Head of caudate nucleus (tissue), 42 donors: ENCODE measurements around the gene PDLIM5.

ENCODE experiments used
- DNase-seq, 42 donors: peaks; one replicate each; pipeline versions ENCODE4 v3.0.0 to v3.0.0-alpha.2; 2020 to 2021; ENCODE audit warnings: mixed read lengths in 7 of 42
- intact Hi-C: fragments of 100-400 bp; cut with DNase I; formaldehyde crosslinking; loops from one replicate; pipeline ENCODE4 v1.15.0; 2022

PDLIM5 gene

GRCh38 chr4:94515365-94515764, 63.6 kb downstream of the PDLIM5 start:
- DNase-seq: no peak
- intact Hi-C loops: loop anchor here (1.0 kb wide), 1 partner anchor 12 kb away; no protein-coding TSS in a partner anchor

DNA sequence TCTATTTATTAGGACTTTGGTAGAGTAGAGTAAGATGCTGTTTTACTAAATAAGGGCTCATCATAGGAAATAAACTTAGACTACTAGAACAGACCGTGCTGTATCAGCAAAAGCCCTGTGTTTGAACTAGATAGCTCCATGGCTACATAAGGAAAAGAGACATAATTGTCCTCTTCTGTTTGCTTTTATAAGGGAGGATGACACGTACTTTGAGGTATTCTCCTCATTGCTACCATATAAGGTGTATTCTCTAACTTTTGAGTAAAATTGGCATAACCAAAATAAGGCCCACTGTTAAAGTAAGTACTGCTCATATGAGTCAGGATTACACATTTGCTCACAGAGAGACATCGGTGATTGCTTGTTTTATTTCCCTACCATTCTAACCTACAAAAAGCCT, 64.3 kb downstream of the PDLIM5 start:
- intact Hi-C loops: no loop called here
- DNase-seq: no peak

- intact Hi-C loops: no loop called here
- no peak for DNase-seq
Measured at GRCh38 chr4:94516999-94517398, 65.3 kb downstream of the PDLIM5 start.

GRCh38 chr4:94517492-94517891, 65.8 kb downstream of the PDLIM5 start:
- intact Hi-C loops: no loop called here
- DNase-seq: no peak

- intact Hi-C loops: no loop called here
- no peak for DNase-seq
Measured at GRCh38 chr4:94519019-94519418, 67.3 kb downstream of the PDLIM5 start.

DNA sequence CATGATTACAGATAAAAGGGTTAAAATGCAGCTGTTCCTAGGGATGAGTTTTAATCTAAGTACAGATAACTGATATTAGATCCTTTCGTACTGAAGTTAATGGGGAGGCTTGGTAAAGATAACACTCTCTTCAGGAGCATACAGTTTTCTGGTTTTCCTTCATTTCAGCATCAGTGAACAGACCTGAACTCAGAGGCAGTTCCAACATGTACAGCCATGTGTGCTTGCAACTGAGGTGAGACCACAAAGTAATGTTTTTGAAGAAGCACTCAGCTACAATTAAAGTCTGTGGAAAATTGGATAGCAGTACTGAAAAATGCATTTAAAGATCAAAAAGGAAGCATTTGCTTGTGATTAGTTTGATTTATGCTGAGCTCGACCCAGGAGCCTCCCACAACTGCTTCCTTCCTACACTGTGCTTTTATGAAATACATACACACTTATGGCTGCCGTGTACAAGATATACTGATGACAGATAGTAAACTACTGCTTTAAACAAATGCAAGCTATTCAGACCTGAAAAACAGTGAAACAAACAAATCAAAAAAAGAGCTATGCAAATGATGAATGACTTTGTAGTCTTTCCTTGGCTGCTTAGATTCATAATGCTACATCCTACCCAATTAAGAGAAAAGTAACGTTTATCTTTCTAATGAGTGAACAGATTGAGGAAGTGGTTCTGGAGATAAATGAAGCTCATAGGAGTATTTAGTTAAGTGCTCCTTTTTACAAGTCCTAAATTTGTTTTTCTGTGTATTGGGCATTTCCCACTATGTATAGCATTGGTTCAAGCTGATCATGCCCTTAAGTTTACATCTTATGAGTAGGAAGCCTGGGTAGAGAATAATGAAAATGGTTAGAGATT, 68.4 kb downstream of the PDLIM5 start:
- no peak for DNase-seq
- intact Hi-C loops: no loop called here

- intact Hi-C loops: no loop called here
Measured at GRCh38 chr4:94523033-94523580, 71.4 kb downstream of the PDLIM5 start.

GRCh38 chr4:94523617-94524016, 71.9 kb downstream of the PDLIM5 start:
- DNase-seq: no peak
- intact Hi-C loops: no loop called here

More at GRCh38 chr4:94523033-94523580, 71.4 kb downstream of the PDLIM5 start:
- no peak for DNase-seq

- intact Hi-C loops: no loop called here
- DNase-seq: no peak
Measured at GRCh38 chr4:94525993-94526728, 74.4 kb downstream of the PDLIM5 start.

GRCh38 chr4:94527556-94528233, 76.0 kb downstream of the PDLIM5 start:
- DNase-seq: no peak
- intact Hi-C loops: no loop called here

- DNase-seq: no peak
- intact Hi-C loops: no loop called here
Measured at GRCh38 chr4:94528792-94529451, 77.2 kb downstream of the PDLIM5 start.

DNA sequence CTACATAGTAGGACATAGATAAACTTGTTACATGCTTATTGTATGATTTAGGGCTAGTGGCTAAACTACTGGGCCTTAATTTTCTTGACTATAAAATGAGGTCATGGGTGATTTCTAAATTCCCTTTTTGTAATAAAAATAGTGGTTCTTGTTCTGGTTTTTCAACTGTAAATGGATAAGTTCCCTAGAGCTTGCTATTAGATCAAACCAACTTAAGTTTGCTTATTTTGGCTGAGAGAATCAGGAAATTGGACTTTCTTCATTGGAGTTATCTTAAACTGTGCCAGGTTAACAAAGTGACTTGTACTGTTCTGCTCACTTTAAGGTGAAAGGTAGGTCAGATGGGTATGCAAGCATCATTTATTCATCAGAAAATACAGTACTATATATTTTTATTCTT, 78.3 kb downstream of the PDLIM5 start:
- intact Hi-C loops: no loop called here
- no peak for DNase-seq

DNA sequence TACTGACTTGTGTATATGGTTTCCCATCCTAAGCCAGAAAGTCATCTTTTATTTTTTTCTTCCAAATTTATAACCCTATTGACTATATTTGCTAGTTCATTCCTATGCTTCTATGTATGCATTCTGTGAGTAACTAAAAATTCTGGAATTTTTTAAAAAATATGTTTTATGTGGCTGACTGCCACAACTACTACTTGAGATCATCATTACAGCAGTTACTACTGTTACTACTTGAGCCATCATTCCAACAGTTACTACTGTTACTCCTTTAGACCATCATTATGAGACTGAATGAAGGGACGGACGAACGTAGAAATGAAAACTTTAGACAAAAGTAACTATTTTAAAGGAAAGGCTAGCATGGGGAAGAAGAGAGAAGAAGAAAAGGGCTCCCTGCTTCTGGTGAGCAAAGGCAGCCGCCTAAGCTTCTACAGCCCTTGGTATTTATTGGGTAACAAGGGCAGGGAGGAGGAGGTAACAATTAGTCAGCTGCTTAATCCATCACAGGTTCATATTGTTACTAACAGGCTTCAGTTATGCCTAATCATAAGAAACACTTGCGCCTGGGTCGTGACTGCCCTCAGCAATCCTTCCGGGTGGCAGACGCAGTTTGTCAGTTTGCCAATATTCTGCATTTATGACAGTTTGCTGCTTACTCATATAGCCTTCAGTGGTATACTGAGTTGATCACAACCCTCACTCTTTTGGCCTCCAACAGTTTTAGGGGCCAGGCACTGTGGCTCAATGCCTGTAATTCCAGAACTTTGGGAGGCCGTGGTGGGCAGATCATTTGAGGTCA, 80.4 kb downstream of the PDLIM5 start:
- intact Hi-C loops: no loop called here
- DNase-seq: no peak

GRCh38 chr4:94533405-94534223, 81.9 kb downstream of the PDLIM5 start:
- intact Hi-C loops: no loop called here

DNA sequence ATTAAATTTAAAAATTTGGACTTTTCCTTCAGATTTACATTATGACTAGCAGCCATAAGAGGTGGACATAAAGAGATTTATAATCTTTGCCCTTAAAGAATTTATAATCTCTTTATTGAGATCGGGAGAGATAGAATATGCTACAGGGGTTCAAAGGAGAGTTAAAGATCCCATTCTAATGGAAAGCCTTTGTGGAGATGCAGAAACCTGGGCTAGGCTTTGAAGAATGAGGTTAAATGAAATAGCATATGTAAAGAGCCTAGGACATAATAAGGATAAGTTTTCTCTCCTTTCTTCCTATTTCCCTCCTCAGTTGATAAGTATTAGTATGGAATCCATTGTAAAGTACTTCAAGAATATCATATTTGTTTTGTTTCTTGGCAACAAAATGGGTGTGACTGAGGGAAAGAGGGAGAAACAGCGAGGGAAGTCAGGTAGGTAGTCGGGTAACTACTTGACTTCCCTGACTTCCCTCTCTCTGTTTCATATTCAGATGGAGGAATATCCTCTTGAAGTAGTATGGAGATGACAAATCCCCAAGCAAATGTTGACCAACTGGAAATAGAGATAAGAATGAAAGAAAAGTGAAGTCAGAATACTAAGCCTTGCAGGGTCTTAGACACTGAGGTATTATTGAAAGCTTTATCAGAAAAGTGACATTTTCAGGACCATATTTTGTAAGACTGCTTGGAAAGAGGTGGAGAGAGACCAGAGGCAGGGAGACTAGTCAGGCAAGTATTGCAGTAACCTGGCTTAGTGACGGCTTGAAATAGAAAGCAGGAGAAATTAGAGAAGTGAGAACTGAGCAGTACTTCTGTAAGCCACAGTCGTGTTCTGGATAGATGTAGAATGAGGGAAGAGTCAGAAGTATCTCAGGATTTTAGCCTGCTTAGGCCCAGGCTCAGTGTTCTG, 82.9 kb downstream of the PDLIM5 start:
- intact Hi-C loops: no loop called here
- DNase-seq: no peak

More at GRCh38 chr4:94533405-94534223, 81.9 kb downstream of the PDLIM5 start:
- no peak for DNase-seq

- intact Hi-C loops: no loop called here
- DNase-seq: no peak
Measured at GRCh38 chr4:94536049-94536448, 84.3 kb downstream of the PDLIM5 start.
